Measurements from ENCODE around the gene FAM163B.

Gene FAM163B

DNA sequence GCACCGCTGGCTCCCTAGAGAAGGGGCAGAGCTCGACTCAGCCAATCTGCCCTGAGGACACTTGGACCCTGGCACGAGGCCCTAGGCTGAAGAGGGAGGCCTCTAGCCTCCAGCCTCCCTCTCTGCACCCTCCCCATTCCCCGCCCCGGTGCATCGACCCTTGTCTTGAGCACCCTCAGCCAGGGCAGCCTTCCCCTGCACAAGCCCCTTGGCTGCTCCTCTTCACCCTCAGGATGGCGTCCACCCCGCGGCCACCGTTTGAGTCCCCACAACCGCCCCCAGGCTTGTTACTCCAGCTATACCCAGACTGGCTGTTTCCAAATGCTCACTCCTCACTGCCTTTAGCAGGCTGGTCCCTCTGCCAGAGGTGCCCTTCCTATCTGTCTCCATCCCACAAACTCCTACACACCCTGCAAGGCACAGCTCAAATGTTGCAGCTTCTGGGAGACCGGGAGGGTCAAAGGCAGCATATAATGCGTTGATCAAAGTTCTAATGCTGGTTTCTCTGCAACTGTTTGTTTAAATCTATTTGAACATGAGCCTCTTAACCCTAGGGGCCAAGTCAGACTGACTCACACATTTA lies 6.5 kb upstream of the FAM163B start:
- no peak for DNase-seq

DNA sequence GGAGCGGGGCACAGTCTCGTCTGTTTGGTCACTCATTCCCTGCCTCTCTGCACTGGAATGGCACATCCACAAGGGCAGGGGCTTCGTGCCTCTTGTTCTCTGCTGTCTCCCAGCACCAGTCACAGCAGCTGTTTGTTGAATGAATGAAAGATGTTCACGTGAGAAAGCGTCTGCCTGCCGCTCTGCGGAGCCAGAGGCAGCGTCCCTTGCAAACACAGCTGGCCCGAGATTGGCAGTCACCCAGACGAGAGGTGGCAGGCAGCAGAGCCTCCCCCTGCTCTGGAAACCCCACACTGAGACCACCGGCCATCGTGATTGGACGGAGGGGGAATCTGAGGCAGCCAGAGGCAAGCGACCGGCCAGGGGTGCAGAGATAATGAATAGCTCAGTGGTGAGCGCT lies 6.0 kb upstream of the FAM163B start:
- DNase-seq: no peak

DNA sequence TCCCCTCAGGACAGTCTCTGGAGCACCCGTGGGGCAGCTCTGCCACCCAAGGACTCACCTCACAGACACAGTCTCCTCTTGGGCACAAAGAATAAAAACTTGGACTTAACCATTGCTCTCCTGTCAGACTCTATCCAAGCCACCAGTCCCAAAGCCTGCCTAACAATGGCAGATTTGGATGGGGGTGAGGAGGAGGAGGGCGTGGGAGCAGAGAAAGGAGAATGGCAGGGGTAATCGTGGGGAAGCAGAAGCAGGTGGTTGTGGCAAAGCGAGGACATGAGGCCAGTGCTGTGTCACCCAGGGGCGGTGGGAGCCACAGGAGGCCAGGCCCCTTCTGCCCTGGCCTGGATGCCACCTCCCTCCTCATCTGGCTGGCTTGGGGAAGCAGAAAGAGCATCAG lies 5.5 kb upstream of the FAM163B start:
- DNase-seq: no peak

- no peak for DNase-seq
These were observed 4.9 kb upstream of the FAM163B start for GRCh38 chr9:133614056-133614455.

GRCh38 chr9:133613432-133613831 lies 4.2 kb upstream of the FAM163B start:
- no peak for DNase-seq

DNA sequence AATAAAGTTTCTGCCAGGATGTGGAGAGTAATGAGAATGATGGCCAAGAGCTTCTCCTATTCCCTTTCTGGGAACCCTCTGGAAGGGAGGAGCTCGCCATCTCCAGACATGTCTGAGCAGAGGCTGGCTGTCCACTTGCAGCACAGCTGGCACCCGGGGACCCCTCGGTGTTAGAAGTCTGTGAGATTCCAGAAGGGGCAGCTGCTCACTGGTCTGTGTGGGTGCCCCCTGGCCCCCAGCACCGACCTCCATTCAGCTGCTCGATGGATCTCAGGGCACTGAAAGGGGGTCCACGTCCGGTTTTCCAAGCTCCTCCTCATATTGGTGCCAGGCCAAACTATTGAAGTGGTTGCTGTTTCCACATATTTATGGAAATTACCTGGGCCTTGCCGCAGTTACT lies 3.6 kb upstream of the FAM163B start:
- no peak for DNase-seq

- no peak for DNase-seq
These were observed 2.9 kb upstream of the FAM163B start for GRCh38 chr9:133612051-133612450.

DNA sequence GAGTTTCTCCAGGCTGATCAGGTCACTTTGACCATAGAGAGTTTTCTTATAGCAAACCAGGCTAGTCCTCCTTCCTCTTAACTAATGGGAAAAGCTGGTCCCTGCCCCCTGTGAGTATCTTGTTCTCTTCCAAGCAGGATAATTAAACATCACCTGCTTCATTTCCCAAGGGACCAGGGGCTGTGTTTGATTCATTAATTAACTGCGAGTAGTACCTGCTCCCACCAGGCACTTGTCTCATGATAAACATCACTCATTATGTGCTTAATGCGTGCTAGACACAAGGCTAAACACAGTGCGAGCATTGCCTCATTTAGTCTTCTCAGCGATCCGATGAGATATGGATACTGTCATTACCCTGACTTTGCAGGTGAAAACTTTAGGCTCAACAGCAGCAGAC lies 1.7 kb upstream of the FAM163B start:
- no peak for DNase-seq

DNA sequence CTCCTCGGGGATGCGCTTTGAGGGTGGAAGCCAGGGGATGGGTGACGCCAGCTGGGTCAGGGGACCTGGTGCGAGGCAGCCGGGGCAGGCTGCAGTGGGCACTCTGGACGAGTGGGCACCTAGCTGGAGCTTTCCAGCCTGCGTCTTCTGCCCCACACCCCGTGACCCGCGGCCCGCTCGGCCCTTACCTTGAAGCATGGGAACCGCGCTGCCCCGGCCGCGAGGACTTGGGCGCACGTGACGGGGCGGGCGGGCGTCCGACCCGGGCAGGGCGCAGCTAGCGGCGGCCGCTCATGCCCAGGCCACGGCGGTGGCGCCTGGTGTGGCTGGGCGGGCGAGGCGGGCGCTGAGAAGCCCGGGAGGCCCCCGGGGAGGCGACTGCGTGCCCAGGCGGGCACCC lies 300 bp downstream of the FAM163B start:
- no peak for DNase-seq

GRCh38 chr9:133608382-133608781 lies 807 bp downstream of the FAM163B start:
- DNase-seq: no peak

- no peak for DNase-seq
These were observed 1.2 kb downstream of the FAM163B start for GRCh38 chr9:133607976-133608375.

GRCh38 chr9:133607381-133607780 lies 1.8 kb downstream of the FAM163B start:
- DNase-seq: no peak

DNA sequence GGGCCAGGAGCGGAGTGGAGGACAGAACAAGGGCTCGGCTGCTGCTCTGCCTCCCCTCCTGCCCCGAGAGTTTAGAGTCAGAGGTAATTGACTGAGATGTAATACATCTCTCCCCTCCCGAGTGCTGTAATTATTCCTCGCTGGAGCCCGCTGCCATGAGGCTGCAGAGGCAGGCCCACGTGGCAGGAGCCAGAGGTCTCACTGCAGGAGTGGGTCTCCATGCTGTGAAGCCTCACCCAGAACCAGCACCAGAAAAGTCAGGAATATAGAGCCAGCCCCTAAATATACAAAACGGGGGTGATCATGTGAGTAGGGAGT lies 2.5 kb downstream of the FAM163B start:
- no peak for DNase-seq

- DNase-seq: no peak
These were observed 3.1 kb downstream of the FAM163B start for GRCh38 chr9:133605856-133606707.

GRCh38 chr9:133605446-133605845 lies 3.7 kb downstream of the FAM163B start:
- DNase-seq: no peak

DNA sequence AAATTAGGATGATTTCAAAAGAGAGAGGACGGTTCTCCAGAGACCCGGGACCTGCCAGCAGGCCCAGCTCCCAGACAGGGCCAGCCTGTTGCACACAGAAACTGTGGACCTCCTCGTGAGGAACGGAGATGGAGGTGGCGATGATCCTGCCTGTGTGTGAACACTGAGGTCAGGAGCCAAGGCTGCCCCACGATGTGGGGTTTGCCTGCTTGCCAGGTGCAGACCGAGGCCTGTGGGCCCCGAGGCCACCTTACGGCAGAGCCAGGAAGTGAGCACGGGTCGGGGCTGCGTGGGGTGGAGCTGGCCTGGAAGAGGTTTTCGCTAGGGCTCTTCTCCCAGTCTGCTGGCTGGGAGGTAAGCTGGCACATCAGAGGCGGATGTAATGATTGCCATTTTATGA lies 4.3 kb downstream of the FAM163B start:
- no peak for DNase-seq

DNA sequence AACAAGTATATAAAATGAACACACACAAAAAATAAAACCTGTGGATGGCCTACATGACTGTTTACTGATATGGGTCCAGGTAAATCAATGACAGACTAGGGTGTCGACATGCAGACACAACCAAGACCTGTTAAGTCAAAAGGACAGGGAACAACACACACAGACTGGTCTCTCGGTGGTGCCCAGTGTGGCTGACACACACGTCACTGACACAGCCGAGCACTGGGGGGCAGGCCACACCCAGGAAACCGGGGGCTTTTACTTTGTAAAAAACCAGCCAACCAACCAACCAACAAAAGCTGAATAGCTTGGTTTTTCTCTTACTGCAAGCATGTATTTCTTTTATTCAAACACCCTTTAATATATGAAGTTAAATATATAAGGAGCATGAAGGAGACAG lies 5.0 kb downstream of the FAM163B start:
- peak in 1 of 2 experiments; percentile 36 for DNase-seq

DNA sequence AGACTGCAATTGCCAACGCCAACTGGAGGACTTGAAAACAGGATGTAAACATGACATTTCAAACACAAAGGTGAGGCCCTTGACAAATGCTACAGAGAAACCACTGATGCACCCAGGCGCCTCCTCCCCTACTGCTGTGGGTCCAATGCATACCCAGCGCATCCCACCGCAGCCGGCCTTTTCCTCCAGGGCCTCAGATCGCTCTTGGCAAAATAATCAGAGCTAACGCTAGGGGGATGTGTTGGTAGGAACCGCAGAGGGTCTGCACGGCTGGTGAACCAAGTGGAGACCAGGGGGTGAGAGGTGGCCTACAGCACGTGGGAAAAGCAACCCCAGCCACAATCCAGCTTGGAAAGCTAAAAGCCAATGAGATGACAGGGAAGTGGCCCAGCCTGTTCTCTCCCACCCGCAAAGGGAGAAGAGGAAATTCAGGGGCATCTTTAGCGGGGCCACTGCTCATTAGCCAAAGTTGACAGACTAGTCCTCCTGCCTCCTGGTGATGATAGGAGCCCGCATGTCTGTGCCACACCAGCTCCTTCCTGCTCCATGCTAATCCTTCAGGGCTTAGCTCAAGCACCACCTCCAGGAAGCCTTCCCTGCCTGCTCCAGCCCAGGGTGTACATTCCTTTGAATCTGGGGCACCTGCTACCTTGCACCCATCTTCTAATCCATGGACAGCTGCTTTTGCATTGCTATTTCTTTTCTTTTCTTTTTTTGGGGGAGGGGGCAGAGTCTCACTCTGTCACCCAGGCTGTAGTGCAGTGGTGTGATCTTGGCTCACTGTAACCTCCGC lies 5.9 kb downstream of the FAM163B start:
- DNase-seq: no peak

DNA sequence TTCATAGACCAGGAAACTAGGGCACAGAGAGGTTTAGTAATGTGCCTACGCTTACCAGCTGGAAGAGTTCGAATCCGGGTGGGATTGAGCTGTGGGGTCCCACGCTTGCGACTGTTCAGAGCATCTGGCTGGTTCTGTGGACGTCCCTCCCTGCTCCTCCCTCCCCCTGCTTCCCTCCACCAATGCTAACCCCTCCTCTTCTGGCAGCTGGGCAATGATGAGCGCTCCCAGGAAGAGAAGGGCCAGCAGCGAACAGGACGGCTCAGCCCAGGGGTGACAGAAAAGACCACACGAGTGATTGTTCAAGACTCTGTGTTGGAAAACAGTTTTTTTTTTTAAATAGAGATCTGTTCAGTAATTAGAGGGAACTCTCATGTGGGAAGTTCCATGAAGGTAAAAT lies 6.9 kb downstream of the FAM163B start:
- DNase-seq: no peak

DNA sequence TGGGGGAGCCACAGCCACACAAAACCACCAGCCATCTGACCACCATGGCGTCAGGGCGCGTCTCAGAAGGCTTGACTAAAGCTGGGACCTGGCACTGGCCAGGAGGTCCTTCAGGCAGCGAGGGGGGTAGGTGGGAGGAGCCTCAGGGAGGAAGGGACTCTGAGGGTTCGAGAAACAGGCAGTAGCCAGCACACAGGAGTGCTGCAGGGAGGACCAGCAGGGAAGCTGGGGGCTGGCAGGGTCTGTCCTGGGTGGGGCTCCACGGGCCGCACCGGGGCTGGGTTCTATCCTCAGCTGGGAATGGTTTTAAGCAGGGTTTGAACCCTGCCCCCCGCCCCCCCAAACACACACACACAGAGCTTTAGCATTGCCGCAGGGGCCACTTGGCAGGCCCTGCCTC lies 7.4 kb downstream of the FAM163B start:
- DNase-seq: no peak

DNA sequence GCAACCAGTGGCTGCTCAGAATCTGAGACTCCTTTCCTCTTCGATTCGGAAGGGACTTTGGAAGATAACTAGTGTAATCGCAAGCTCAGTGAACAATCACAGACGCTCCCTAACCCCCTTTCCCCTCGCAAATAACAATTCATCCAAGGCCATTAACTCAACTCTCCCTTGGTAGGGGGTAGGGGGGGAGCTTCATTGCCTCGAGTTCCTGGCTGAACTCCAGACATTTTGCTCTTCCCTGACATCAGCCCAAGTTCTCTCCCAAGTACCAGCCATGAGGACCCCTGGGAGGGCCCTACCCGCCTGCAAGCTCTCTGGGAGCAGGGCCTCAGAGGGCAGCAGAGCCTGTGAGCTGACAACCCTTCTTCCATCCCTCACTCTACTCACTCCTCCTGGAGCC lies 8.4 kb downstream of the FAM163B start:
- no peak for DNase-seq

DNA sequence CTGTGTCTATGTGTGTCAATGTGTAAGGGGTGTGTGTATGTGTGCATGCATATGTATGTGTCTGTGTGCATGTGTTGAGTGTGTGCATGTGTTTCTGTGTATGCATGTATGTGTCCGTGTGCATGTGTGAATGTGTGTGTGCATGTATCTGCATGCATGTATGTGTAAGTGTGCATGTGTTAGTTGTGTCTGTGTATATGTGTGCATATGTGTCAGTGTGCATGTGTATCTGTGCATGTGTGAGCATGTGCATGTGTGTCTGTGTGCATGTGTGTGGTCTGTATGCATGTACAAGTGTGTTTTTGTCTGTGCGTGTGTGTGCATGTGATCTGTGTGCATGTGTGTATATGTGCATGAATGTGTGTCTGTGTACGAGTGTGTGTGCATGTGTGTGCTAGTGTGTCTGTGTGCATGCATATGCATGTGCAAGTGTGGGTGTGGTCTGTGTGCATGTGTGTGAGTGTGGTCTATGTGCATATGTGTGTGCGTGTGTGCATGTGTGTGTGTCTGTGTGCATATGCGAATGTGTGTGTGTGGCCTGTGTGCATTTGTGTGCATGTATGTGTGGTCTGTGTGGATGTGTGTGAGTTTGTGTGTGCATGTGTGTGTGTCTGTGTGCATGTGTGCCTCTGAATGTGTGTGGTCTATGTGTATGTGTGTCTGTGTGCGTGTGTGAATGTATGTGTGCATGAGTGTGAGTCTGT lies 9.6 kb downstream of the FAM163B start:
- no peak for DNase-seq

GRCh38 chr9:133598978-133599377 lies 10.2 kb downstream of the FAM163B start:
- DNase-seq: no peak

All from stimulated activated CD4-positive, alpha-beta T cell treated with anti-CD3 and anti-CD28 coated beads, Interleukin-4, amount 100 ng/mL, for 4 hours (primary cell).